T-helper 17 cell (primary cell): ENCODE results near the gene PARD3B. TPM values are rescaled to one million over a fixed set of nuclear protein-coding genes. Genes with fewer than 3 reads are reported as not detected.

ENCODE experiments used
- ATAC-seq: fragments of 150-1000 bp; cut with Tn5 transposase; 2 replicates; pipeline ENCODE4 v1.10.0; 2021; ENCODE audit warnings: mild to moderate bottlenecking, moderate library complexity
- DNase-seq, 3 donors: peaks; one replicate each; pipeline versions ENCODE4 v3.0.0 to v3.0.0-alpha.2; 2020 to 2021
- H3K9me3 ChIP-seq: one replicate; pipeline ENCODE4 v1.7.0; 2013; ENCODE audit warnings: low read length, mild to moderate bottlenecking; ENCODE audit not compliant: control insufficient read depth, poor library complexity, severe bottlenecking
- H3K27ac Mint-ChIP-seq: one replicate; pipeline ENCODE4 v1.8.0; 2022; ENCODE audit warnings: mild to moderate bottlenecking, moderate library complexity, mixed read lengths
- H3K27me3 Mint-ChIP-seq: one replicate; pipeline ENCODE4 v1.8.0; 2022; ENCODE audit warnings: mixed read lengths
- H3K36me3 Mint-ChIP-seq: one replicate; pipeline ENCODE4 v1.8.0; 2022; ENCODE audit warnings: low read depth, mixed read lengths
- H3K4me1 Mint-ChIP-seq: one replicate; pipeline ENCODE4 v1.8.0; 2022; ENCODE audit warnings: mild to moderate bottlenecking, mixed read lengths
- H3K4me3 Mint-ChIP-seq: one replicate; pipeline ENCODE4 v1.8.0; 2022; ENCODE audit warnings: mild to moderate bottlenecking, moderate library complexity, mixed read lengths
- total RNA-seq, 4 donors: library from RNA in 2 of 4; stranded (reverse) in 2 of 4; gene quantifications; one replicate each; pipeline ENCODE4 v1.2.3 and lab custom pipeline; 2022 to 2026

PARD3B gene
- 1 to 10 TPM; 1.5 to 3.0 TPM for total RNA-seq
- 1.1 to 1.3 reads per million in 2 donors for total RNA-seq (lab: John Stamatoyannopoulos, UW)

DNA sequence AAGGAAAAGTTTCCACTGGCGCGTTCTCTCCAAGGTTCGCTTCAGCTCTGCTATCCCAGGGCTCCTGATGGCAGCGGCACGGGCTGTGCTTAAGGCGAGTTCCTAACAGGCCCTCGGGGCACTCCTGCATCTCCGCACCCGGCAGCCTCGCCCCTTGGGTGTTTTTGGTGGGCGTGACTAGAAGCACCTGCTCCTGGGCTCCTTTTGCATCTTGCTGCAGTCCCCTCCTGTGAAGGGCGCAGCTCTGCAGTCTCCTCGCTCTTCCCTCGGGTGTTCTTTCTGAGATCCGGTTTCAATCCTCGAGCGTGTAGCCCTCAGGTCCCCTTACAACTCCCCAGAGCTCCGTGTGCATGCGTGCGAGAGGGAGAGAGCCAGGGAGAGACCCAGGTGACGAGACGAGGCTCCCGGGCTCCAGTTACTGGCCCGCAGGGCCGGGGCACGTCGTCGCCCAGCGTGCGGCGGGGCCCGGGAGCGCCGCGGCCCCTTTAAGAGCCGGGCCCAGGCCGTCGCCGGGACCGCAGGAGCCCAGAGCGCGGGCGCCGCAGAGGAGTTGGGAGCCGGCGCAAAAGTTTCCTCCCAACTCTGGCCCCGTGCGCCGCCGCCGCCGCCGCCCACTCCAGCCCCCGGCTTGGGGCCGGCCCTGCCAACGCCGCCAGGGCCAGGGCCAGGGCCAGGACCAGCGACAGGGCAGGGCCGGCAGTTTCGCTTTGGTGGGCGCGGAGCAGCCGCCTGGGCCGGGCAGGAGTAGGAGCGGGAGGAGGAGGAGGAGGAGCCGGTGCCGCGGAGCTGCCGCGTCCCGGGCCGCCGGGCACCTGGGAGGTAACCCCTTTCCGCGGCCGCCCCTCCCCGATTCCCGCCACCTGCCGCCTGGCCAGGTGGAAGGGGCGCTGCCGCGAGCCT lies at the start of gene PARD3B:
TSS of gene PARD3B (plus strand) at position 515 of the 900 bp plus-strand sequence. CDS start 525 bp downstream, outside the sequence.
- Mint-ChIP-seq H3K36me3 (peaks cover 2% of the 10 kb centered on the region), H3K4me3 (peak within 1 kb of the TSS; percentile 93), H3K27ac (peak within 1 kb of the TSS; percentile 43), H3K27me3 (peaks cover 23% of the 10 kb centered on the region), H3K4me1 (peaks cover 11% of the 10 kb centered on the region)
- DNase-seq, result peak in 1 of 3 donors; percentile 9
- ATAC-seq, result peak; percentile 86
- no peaks in the 10 kb centered on the region for H3K9me3 ChIP-seq

DNA sequence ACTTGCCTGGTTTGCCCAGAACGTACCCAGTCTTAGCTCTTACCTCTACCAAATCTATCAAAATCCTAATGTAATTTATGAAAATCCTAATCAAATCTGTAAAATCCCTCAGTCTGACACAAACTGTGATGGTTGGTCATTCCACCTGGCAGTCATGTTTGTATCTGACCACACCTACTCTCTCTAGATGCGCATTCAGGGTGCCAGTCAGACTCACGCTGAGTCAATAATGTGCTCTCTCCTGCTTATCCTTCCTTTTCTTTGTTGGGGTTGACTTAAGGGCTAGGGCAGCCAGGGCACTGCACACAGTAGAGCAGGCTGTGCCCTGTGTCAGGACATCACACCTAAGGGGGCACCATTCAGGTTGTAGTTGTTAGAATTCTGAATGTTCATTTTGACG lies 48.5 kb upstream of the PARD3B start:
- no peaks in the 10 kb centered on the region for H3K9me3 ChIP-seq
- Mint-ChIP-seq H3K27me3 (peaks cover 15% of the 10 kb centered on the region), H3K4me3 (no peak overlapping the region), H3K36me3 (no peaks in the 10 kb centered on the region), H3K4me1 (peaks cover 2% of the 10 kb centered on the region), H3K27ac (no peak overlapping the region)
- DNase-seq, result no peak
- ATAC-seq, result no peak

DNA sequence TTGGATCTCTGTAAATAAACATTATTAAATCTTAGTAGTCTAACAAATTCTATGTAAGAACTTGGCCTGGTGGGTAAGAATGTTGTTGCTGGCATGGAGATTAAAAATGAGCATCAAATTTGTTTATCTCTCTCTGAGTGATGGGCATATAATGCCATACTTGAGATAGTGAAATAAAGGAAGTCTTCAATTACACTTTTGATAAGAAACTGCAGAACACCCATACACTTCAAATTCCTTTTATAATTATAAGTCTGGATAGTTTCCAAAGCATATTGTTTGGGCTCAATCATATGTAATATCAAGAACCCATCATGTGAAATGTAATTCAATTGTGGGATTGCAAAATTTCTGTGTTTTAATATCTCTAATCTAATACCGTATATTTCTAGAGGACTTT lies 47.4 kb upstream of the PARD3B start:
- Mint-ChIP-seq H3K27me3 (peaks cover 16% of the 10 kb centered on the region), H3K27ac (no peak overlapping the region), H3K4me3 (no peak overlapping the region), H3K36me3 (no peaks in the 10 kb centered on the region), H3K4me1 (peaks cover 2% of the 10 kb centered on the region)
- no peaks in the 10 kb centered on the region for H3K9me3 ChIP-seq
- DNase-seq (no peak), ATAC-seq (no peak)

- Mint-ChIP-seq H3K27ac (no peak overlapping the region), H3K27me3 (peaks cover 16% of the 10 kb centered on the region), H3K4me3 (no peak overlapping the region), H3K4me1 (peaks cover 2% of the 10 kb centered on the region), H3K36me3 (no peaks in the 10 kb centered on the region)
- DNase-seq (no peak), ATAC-seq (no peak)
- H3K9me3 ChIP-seq, result no peaks in the 10 kb centered on the region
These were observed 47.0 kb upstream of the PARD3B start for GRCh38 chr2:204498291-204498690.

DNA sequence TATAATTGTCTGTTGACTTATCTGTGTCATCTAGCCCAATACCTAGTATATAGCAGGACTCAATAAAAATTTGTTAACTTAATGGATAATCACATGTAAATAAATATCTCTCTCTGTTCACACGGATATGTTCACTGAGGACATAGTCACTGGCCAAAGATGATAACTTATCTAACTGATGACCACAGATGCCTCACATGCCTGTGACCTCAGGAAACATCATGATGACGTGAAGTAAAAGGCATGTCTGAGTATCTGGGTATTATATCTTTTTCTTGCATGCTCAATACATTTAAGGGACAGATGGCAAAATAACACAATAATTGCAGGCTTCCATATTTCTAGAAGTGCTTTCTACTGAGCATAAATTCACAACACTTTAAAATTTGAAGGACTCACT lies 41.4 kb upstream of the PARD3B start:
- ATAC-seq, result no peak
- no peak for DNase-seq
- no peaks in the 10 kb centered on the region for H3K4me1 Mint-ChIP-seq
- H3K27me3 Mint-ChIP-seq, result peaks cover 12% of the 10 kb centered on the region
- H3K27ac Mint-ChIP-seq, result no peak overlapping the region
- no peaks in the 10 kb centered on the region for H3K9me3 ChIP-seq
- H3K4me3 Mint-ChIP-seq, result no peak overlapping the region
- no peaks in the 10 kb centered on the region for H3K36me3 Mint-ChIP-seq

DNA sequence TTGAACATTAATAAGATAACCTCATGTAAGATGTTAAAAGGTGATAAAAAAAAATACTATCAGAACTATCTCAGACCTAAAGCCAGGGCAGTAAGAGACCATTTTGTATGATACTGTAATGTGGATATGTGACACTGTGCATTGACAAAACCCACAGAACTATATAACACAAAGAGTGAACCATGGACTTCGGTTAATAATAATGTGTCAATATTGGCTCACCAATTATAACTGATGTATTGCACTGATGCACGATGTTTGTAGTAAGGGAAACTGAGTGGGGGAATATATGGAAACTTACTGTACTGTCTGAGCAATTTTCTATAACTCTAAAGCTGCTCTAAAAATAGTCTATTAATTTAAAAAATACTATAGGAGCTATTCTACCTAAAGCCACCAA lies 40.7 kb upstream of the PARD3B start:
- Mint-ChIP-seq H3K4me3 (no peak overlapping the region), H3K27ac (no peak overlapping the region), H3K36me3 (no peaks in the 10 kb centered on the region), H3K27me3 (peaks cover 12% of the 10 kb centered on the region), H3K4me1 (no peaks in the 10 kb centered on the region)
- ATAC-seq (no peak), DNase-seq (no peak)
- H3K9me3 ChIP-seq, result no peaks in the 10 kb centered on the region

DNA sequence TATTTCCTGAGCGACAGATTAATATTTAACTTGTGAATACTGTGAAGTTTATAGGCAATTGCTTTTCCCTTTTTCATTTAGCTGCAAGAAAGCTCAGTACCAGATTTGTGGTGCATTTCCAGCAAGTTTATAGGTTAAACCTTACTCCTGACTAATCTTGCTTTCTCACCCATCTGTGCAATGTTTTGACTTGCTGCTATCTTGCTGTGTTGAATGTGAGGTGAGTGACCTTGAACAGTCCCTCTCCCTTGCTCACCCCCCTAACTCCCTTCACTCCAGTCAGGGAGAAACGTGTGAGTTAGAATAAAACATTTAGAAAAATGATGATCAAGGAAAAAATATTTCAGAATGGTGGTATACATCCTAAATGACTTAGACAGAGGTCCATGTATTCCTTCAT lies 39.8 kb upstream of the PARD3B start:
- H3K27ac Mint-ChIP-seq, result no peak overlapping the region
- no peaks in the 10 kb centered on the region for H3K9me3 ChIP-seq
- no peak overlapping the region for H3K4me3 Mint-ChIP-seq
- no peak for ATAC-seq
- H3K27me3 Mint-ChIP-seq, result peaks cover 5% of the 10 kb centered on the region
- no peaks in the 10 kb centered on the region for H3K4me1 Mint-ChIP-seq
- DNase-seq, result no peak
- no peaks in the 10 kb centered on the region for H3K36me3 Mint-ChIP-seq

DNA sequence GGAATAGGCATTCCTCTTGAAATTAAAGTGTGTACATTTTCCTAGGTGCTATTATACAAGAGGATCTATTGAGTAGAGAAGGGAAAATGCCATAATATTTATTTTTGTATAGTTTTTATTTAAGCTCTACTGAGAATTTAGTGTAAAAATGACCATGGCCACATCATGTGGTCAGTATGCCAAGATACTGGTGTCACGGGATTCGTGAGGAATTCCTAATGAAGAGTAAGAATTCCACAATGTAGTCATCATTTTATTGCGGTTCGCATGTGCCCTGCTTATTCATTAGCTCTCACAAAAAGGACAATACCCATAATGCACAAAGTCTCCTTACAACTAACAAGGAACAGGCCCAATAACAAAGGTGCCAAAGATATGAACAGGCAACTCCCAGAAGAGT lies 39.3 kb upstream of the PARD3B start:
- no peaks in the 10 kb centered on the region for H3K4me1 Mint-ChIP-seq
- H3K27ac Mint-ChIP-seq, result no peak overlapping the region
- ATAC-seq, result no peak
- H3K4me3 Mint-ChIP-seq, result no peak overlapping the region
- DNase-seq, result no peak
- H3K27me3 Mint-ChIP-seq, result peaks cover 4% of the 10 kb centered on the region
- H3K36me3 Mint-ChIP-seq, result no peaks in the 10 kb centered on the region
- H3K9me3 ChIP-seq, result no peaks in the 10 kb centered on the region

GRCh38 chr2:204507636-204508035 lies 37.6 kb upstream of the PARD3B start:
- no peaks in the 10 kb centered on the region for H3K27me3 Mint-ChIP-seq
- no peak overlapping the region for H3K4me3 Mint-ChIP-seq
- ATAC-seq (no peak), DNase-seq (no peak)
- H3K4me1 Mint-ChIP-seq, result no peaks in the 10 kb centered on the region
- no peaks in the 10 kb centered on the region for H3K9me3 ChIP-seq
- H3K27ac Mint-ChIP-seq, result no peak overlapping the region
- H3K36me3 Mint-ChIP-seq, result no peaks in the 10 kb centered on the region

DNA sequence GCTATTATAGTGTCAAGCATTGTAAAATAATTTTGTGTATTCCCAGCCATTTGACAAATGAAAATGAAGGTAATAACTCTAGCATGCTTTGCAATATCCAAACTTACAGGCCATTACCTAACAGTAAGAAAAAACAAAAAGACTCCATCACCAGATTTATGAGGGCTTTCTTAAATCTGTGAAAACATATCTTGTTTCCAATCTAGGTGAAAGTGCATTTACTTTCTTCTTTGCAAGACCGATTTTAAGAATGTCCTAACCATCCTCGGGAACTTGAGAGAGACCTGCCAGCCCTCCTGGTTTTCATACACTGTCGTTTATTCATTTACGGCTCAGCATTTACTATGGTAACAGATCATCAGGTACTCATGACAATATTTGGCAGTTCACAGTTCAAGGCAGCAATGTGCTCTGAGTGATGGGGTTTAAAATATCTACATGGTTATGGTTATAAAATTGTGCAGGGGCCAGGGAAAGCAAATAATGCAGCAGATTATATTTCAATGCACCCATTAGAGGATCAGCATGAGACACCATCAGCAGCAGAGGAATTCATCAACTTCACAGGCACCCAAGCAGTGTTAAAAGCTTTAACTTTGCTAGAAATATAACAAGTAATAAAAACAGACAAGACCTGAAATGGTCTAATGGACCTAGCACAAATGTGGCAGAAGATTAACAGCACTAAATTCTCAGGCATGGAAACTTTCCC lies 34.4 kb upstream of the PARD3B start:
- H3K9me3 ChIP-seq, result no peaks in the 10 kb centered on the region
- Mint-ChIP-seq H3K27me3 (peaks cover 7% of the 10 kb centered on the region), H3K4me1 (no peaks in the 10 kb centered on the region), H3K4me3 (no peak overlapping the region), H3K27ac (no peak overlapping the region), H3K36me3 (no peaks in the 10 kb centered on the region)
- DNase-seq (no peak), ATAC-seq (no peak)

- Mint-ChIP-seq H3K27me3 (peaks cover 7% of the 10 kb centered on the region), H3K4me3 (no peak overlapping the region), H3K36me3 (no peaks in the 10 kb centered on the region), H3K4me1 (no peaks in the 10 kb centered on the region), H3K27ac (no peak overlapping the region)
- ATAC-seq (no peak), DNase-seq (no peak)
- no peaks in the 10 kb centered on the region for H3K9me3 ChIP-seq
These were observed 30.8 kb upstream of the PARD3B start for GRCh38 chr2:204514439-204514838.

DNA sequence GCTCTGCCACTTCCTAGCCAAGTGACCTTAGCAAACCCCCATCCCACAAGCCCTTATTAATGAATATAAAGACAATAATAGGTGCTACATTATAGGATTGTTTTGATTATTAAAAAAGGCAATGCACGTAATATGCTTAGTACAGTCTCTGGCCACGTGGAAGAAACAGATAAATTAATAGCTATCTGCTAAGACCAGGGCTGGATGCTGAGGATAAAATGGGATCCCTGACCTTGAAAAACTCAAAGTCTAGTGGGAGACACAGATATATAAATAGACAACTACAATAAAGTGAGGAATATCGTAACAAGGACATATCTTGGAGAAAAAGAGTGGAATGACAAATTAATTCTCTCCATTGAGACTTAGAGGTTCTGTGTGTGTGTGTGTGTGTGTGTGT lies 29.9 kb upstream of the PARD3B start:
- H3K4me3 Mint-ChIP-seq, result no peak overlapping the region
- H3K4me1 Mint-ChIP-seq, result no peaks in the 10 kb centered on the region
- ATAC-seq (no peak), DNase-seq (no peak)
- peaks cover 2% of the 10 kb centered on the region for H3K36me3 Mint-ChIP-seq
- no peaks in the 10 kb centered on the region for H3K9me3 ChIP-seq
- H3K27ac Mint-ChIP-seq, result no peak overlapping the region
- H3K27me3 Mint-ChIP-seq, result peaks cover 9% of the 10 kb centered on the region

GRCh38 chr2:204517154-204517553 lies 28.1 kb upstream of the PARD3B start:
- Mint-ChIP-seq H3K27me3 (peaks cover 14% of the 10 kb centered on the region), H3K4me1 (no peaks in the 10 kb centered on the region), H3K36me3 (peaks cover 2% of the 10 kb centered on the region), H3K27ac (no peak overlapping the region), H3K4me3 (no peak overlapping the region)
- DNase-seq, result no peak
- no peaks in the 10 kb centered on the region for H3K9me3 ChIP-seq
- no peak for ATAC-seq
